ENCODE measurements around the gene NDUFS6. TPM values are rescaled to one million over a fixed set of nuclear protein-coding genes. Genes with fewer than 3 reads are reported as not detected.

NDUFS6 gene
- total RNA-seq, 4 donors from 2014 or later, result 28.2 to 62.0 (median 40.3) TPM

DNA sequence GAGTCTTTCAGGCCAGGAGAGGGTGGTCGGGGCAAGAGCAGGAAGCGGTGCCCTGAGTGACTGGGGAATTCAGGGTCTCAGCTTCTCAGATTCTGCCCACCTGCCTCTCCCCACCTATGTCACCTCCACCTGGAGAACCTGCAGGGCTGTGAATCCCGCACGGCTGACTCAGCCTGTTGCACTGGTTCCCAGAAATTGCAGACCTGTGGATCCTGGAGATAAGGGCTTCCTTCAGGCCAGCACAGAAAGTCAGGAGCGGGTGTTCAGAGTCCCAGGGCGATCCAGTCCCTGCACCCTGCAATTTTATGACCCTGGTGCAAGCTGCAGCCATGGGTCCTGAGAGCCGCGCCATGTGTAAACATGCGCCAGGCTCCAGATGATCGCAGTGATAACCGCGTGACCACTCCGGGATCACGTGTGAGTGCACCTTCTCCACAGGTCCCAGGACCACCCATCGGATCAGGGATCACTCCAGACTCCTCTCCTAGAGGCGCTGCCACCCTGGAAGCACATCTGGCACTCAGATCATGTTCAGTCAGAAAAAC, 63.8 kb downstream of the NDUFS6 start:
- Histone ChIP-seq H3K9me3 (no peaks in the 10 kb centered on the region), H3K27ac (no peak overlapping the region), H3K4me1 (no peaks in the 10 kb centered on the region), H3K4me3 (no peak overlapping the region), H3K36me3 (no peaks in the 10 kb centered on the region), H3K27me3 (peaks cover 0 to 28% of the 10 kb centered on the region in 2 donors)
- TF ChIP-seq POLR2A (IDR thresholded peaks at IDR 0.05), result no peak
- no peak for TF ChIP-seq EP300 (IDR thresholded peaks at IDR 0.05)
- TF ChIP-seq, protein P1, sequence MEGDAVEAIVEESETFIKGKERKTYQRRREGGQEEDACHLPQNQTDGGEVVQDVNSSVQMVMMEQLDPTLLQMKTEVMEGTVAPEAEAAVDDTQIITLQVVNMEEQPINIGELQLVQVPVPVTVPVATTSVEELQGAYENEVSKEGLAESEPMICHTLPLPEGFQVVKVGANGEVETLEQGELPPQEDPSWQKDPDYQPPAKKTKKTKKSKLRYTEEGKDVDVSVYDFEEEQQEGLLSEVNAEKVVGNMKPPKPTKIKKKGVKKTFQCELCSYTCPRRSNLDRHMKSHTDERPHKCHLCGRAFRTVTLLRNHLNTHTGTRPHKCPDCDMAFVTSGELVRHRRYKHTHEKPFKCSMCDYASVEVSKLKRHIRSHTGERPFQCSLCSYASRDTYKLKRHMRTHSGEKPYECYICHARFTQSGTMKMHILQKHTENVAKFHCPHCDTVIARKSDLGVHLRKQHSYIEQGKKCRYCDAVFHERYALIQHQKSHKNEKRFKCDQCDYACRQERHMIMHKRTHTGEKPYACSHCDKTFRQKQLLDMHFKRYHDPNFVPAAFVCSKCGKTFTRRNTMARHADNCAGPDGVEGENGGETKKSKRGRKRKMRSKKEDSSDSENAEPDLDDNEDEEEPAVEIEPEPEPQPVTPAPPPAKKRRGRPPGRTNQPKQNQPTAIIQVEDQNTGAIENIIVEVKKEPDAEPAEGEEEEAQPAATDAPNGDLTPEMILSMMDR (IDR thresholded peaks at IDR 0.05), result no peak
- WGBS, 2 donors, result 87 to 92% methylated on average over 16 of the region's 16 CpGs
- DNase-seq (ENCODE audit: low spot score in 2 of 2), result no peak

DNA sequence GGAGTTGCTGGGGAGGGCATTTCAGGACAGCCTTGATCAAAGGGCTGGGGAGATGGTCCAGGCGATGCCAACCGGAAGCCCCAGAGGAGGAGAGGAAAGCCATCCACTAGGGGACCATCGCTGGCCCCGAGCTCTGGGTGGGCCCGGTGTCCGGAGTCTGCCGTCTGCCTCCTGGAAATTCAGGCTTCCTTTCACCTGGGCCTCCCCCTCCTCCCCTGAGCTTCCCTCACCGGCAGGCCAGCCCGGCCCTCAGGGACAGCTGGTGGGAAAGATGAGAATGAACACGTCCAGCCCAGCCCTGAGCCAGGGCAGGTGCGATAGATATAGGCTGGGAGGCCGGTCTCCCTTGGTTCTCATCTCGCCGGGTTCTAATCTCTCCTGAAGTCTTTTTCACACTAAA, 64.3 kb downstream of the NDUFS6 start:
- whole genome bisulfite sequencing, 2 donors, result 77 to 81% methylated on average over 11 to 13 of the region's 14 CpGs
- H3K27me3 ChIP-seq, result peaks cover 0 to 28% of the 10 kb centered on the region in 2 donors

More for the DNA sequence above, 64.3 kb downstream of the NDUFS6 start:
- Histone ChIP-seq H3K9me3 (no peaks in the 10 kb centered on the region), H3K36me3 (no peaks in the 10 kb centered on the region), H3K4me3 (no peak overlapping the region), H3K4me1 (no peaks in the 10 kb centered on the region), H3K27ac (no peak overlapping the region)
- no peak for DNase-seq (ENCODE audit: low spot score in 2 of 2)
- no peak for TF ChIP-seq EP300 (IDR thresholded peaks at IDR 0.05)
- TF ChIP-seq, protein P1 (IDR thresholded peaks at IDR 0.05), result no peak
- TF ChIP-seq POLR2A (IDR thresholded peaks at IDR 0.05), result no peak

Other genes with a start within 250 kb of the NDUFS6 start
- gene MRPL36, start 1.6 kb upstream of the NDUFS6 start, total RNA-seq, result 10 to 100 TPM; 18.2 to 54.0 (median 27.8) TPM
- not detected for gene IRX4, start 81.5 kb downstream of the NDUFS6 start, total RNA-seq